UCSD-AML1 (cell line): ENCODE measurements around the gene ARHGAP6.

Experiments
- DNase-seq: peaks from one replicate; lab custom pipeline; 2025; ENCODE audit not compliant: unreplicated experiment; lab: John Stamatoyannopoulos, UW

ARHGAP6 gene, protein sequence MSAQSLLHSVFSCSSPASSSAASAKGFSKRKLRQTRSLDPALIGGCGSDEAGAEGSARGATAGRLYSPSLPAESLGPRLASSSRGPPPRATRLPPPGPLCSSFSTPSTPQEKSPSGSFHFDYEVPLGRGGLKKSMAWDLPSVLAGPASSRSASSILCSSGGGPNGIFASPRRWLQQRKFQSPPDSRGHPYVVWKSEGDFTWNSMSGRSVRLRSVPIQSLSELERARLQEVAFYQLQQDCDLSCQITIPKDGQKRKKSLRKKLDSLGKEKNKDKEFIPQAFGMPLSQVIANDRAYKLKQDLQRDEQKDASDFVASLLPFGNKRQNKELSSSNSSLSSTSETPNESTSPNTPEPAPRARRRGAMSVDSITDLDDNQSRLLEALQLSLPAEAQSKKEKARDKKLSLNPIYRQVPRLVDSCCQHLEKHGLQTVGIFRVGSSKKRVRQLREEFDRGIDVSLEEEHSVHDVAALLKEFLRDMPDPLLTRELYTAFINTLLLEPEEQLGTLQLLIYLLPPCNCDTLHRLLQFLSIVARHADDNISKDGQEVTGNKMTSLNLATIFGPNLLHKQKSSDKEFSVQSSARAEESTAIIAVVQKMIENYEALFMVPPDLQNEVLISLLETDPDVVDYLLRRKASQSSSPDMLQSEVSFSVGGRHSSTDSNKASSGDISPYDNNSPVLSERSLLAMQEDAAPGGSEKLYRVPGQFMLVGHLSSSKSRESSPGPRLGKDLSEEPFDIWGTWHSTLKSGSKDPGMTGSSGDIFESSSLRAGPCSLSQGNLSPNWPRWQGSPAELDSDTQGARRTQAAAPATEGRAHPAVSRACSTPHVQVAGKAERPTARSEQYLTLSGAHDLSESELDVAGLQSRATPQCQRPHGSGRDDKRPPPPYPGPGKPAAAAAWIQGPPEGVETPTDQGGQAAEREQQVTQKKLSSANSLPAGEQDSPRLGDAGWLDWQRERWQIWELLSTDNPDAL (N-terminal part only)

DNA sequence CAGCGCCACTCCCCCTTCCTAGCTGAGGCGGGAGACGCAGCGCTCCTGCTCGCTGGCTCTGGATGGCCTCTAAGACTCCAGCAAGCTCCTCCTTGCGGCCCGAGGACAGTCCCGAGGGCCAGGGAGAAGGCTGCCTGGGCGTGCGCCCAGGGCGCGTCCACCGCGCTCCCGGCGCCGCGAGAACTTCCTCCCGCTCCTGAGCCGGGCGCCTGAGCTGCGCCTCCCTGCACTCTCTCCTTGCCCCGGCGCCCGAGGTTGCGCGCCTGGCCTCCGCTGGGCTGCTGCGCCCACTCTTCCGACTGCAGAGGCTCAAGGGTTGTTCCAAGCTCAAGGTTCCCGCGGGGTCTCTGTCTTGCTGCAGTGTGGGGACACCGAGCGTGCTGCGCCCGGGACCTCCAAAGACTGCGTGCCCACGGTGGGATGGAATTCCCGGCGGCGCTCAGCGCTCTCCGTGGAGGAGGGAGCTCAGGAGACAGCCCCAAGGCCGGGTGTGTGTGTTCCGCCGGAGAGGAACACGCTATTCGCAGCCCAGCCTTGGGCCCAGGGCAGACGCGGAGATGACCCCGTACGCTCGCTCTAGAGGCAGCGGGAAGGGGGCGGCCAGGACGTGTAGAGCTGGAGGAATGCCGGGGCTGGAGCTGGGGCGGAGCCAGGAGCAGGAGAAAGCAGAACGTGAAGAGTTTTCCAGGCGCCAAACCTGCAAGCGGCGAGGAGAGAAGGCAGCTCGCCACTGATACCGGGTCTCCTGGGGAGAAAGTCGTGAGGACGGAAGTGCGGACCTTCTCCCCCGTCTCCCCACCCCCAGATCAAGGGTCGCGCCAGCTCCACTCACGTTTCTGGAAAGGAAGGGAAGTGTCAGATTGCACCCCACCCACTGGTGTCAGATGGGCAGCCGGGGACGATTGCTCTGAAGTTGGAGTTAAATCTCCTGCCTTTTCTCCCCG lies at the start of gene ARHGAP6:
Gene ARHGAP6, minus strand, starts transcription at position 753 of the 944 bp plus-strand sequence. CDS start 1,092 bp downstream, outside the sequence.
- DNase-seq: no peak

DNA sequence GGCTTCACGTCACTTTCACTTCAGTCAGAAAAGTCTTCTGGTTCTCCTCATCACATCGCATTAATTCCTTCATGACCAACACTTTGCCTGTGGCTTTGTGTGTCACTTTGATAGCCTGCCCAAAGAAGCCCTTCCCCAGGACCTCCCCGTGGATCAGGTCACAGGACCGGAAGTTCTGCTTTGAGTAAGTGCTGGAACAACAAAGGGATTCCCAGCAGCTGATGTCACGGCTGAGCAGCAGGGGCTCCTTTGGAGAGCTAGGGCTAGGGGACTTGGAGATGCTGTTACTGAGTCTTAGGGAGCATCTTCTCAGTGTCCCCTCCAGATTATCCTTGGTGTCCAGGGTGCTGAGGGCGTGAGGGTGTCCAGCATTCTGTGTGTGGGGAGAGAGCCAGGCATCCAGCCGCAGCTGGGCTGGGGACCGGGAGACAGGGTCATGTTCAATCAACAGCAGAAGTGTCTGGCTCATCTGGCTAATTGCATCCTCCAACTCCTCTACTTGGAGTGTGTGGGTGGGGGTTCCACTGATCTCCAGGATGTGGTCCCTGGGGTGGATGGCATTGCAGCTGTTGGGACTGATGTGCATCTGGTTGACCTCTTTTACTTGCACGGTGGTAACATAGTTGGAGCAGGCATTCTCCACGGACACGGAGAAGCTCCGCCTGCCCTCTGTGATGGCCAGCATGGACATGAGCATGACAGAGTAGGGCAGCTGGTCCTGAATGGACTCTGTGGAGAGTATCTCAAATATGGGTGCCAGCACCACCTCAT lies 39.2 kb upstream of the ARHGAP6 start:
- no peak for DNase-seq

DNA sequence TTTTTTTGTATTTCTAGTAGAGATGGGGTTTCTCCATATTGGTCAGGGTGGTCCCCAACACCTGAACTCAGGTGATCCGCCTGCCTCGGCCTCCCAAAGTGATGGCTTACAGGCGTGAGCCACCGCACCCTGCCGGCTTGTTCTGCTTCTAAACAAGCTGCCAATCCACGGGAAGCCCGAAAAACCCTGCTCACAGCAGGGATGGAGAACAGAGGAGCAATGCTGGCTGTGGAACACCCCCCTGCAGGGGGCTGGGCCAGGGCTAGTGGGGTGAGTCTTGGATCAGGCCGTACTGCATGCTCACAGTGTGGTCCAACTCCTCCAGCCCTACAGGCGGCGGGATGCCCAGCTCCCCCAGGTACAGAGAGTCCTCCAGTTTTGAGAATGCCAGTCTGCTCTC lies 38.1 kb upstream of the ARHGAP6 start:
- no peak for DNase-seq

DNA sequence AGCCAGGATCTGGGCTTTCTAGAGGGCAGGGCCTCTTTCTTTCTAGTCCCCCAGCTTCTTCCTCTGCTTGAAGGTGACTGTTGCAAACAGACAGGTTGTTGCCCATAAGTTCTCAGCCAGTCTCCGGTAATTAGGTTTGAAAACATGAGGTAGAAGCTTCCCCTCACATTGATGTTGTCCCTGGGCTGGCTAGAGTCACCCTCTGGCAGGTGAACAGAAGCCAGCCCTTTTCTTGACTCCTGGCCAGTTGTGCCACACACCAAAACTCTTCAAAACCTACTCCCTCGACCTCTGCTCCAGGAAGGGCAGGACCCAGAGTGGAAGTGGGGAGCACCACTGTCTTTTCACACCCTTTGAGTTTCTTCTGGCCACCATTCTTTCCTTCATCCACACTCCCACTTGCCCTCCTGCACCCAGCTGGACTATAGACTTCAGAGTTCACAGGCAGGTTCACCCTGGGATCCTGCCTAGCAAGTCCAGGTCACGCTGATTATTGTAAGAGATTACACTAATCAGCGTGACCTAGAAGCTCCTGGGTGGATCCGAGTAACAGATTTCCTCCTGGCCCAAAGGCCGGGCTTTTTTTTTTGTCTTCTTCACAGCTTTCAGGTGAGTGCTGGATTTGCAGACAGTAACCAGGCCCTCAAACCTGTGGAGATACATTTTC lies 37.4 kb upstream of the ARHGAP6 start:
- DNase-seq: no peak

DNA sequence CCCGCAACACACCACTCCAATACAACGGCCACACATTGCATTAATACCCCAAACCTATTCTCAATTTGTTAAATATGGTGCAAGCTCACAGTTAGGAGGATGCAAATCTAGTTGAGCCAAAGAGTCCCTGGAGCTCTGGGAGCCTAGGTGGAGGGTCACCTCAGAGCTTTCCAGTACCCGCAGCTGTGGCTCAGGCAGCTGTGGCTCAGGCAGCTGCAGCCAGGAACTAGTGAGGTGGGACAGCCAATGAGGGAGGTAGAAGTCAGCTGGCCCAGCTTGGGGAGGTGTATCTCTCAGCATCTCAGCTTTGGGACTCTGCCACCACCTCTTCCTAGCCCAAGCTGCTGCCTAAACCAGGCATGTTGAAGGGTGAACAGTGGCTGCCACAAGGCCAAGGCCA lies 36.7 kb upstream of the ARHGAP6 start:
- DNase-seq: no peak

DNA sequence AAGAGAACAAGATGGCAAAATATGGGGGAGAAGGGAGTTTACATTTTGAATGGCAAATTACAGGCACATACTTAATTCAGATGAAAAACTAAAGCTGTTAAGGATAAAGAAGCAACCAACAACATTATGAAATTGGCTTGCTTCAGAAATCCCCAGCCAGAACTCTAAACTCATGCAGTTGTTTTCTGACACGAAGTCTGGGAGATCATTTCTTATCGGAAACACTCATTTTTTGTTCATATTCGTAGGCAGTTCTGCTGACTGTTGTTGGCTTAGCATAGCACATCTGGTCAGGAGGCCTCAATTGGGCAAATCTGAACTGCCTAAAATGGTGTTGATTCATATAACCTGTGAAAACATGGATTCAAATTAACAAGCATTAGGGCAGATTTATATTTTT lies 33.0 kb upstream of the ARHGAP6 start:
- no peak for DNase-seq

DNA sequence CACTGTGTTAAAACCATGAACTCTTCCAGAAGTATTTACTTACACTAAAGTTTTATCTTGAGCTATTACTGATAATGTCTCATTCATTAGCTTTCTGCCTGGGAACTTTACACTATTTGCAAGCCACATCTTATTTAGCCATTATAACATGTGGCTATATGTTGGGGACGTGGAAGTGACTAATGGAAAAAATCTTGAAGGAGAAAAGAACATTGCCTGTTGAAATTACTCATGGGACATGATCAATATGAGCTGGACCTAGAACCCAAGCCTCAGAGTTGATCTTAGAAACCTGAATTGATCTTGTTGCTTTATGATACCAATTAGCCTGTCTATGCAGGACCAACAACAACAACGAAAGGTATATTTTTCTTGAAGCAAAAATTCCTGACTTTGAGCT lies 22.5 kb upstream of the ARHGAP6 start:
- DNase-seq: no peak

DNA sequence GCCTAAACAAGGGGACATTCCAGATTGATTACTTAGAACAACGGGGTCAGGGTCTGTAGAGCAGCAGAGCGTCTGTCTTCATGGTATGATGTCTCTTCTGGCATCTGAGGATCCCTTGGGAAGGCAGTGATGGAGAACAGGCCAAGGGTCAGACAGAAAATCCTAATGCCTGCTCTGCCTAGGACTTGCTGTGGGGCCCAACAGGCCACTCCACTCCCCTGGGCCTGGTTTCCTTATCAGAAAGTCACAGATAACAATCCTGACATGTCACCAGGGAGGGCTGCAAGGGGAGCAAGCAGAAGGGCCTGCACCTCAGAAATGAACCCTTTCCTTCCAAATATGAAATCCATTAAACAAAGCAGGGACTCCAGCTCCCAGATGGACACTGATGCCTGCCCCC lies 21.4 kb upstream of the ARHGAP6 start:
- DNase-seq: no peak

DNA sequence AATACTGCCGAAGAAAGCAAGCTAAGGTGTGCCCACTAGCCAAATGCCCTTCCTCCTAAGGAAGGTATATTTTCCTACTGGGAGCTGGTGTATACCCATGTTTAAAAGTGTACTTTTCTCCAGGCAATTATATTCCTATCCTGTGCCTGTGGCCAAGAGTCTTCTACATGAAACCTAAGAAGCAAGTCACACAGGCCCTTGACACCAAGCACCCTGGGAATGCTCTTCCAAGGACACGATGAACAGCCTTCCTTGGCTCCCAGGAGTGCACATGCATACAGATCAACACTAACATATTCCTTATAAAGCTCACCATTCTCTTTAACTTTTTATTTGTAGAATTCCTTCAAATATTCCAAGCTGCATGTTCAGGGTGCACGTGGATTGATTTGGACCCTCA lies 17.3 kb upstream of the ARHGAP6 start:
- no peak for DNase-seq

DNA sequence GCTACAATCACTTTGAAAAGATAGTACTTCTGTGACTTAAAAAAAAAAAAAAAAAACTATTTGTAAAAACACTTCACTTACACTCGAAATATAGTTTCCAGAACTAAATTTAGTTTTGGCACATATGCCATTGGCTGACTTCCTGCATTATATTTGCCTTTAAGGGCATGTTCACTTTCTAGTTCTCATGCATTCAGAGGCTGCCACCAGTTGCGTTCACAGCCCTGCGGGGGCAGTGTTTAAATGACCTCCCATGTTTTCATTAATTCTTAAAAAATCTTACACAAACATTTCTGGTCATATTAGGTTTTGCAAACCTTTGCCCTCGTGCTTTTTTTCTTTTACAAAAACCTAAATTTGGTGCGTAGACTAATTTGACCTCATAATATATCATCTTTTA lies 12.4 kb upstream of the ARHGAP6 start:
- DNase-seq: no peak

DNA sequence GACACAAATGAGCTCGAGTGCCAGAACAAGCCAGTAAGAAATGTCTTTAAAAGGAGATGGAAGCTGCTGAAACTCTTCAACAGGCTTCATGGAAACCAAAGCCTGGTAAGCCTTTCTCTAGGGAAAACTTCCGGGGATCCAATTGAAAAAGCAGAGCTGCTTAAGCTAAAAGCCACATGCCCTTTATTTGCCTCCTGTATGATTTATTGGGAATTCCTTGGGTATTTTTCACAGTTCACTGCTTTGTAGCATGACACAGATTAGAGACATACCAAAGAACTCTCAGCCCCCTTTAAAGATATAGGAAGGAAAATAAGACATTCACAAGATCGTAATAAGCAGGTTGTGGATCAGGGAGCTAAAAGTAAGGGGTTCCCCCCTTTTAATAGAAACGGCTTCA lies 6.5 kb upstream of the ARHGAP6 start:
- no peak for DNase-seq

DNA sequence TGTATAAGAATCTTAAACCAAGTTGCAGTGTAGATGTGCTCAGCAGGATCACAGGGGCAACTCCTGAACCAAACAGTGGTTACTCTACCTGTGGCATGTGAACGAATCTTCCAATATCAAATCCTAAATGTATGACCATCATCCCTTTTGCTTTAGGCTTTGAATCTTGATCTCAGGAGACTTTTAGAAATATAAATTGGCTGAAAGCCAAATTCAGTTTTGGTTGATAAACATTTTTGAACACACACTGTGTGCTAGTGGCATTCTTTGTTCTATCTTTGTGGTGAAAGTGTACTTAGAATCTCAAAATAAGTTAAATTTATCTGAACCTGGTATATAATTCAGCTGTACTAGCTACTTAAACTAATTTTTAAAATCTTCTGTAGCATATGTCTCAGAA lies 4.6 kb upstream of the ARHGAP6 start:
- DNase-seq: no peak

DNA sequence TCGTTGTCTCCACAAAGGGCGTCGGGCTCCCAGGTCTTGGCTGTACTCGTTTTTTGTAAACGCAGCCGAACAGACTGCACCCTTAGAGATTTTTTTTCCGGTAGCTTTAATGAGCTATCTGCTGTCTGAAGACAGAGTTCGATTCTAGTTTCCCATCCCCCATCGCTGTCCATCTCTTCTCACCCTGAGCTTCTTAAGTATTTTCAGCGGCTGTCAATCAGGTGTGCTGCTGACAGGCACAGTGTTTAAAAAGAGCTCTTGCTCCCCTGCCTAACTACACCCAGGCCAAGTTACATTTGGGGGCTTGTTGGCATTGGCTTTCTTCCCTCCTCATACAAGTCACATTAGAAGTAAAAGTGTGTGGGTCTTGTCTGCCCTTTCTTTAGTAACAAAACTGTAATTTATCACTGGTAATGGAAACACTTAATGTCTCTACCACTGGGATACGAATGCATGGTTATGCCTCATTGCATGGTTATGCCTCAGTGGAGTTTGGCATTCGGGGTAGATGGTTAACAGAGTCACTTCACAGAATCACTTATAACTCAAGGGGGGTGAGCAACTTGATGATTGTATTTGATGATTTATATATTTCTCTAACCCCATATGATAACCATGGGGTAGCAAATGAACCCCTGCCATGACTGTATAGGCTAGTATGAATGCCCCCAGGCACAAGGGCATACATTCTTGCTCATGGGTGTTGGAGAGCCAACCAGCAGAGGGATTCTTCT lies 1.4 kb upstream of the ARHGAP6 start:
- no peak for DNase-seq

DNA sequence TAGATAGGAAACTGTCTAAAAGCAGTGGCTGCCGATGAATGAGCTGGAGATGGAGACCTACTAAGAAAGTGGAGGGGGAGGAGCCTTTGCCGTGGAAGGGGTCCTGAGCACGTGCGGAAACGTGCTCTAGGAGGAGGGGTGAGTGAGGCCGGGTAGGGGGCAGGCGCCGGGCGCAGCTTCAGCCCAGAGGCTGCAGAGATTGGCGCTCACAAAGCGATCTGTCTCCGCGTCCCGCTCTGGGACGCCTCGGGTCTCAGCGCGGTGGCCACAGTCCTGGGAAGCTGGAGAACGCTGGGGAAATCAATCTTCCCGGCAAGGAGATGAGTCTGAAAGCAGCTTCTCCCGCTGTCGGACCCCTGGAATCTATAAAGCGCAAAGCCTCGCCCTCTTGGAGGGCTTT lies 444 bp upstream of the ARHGAP6 start:
- no peak for DNase-seq

DNA sequence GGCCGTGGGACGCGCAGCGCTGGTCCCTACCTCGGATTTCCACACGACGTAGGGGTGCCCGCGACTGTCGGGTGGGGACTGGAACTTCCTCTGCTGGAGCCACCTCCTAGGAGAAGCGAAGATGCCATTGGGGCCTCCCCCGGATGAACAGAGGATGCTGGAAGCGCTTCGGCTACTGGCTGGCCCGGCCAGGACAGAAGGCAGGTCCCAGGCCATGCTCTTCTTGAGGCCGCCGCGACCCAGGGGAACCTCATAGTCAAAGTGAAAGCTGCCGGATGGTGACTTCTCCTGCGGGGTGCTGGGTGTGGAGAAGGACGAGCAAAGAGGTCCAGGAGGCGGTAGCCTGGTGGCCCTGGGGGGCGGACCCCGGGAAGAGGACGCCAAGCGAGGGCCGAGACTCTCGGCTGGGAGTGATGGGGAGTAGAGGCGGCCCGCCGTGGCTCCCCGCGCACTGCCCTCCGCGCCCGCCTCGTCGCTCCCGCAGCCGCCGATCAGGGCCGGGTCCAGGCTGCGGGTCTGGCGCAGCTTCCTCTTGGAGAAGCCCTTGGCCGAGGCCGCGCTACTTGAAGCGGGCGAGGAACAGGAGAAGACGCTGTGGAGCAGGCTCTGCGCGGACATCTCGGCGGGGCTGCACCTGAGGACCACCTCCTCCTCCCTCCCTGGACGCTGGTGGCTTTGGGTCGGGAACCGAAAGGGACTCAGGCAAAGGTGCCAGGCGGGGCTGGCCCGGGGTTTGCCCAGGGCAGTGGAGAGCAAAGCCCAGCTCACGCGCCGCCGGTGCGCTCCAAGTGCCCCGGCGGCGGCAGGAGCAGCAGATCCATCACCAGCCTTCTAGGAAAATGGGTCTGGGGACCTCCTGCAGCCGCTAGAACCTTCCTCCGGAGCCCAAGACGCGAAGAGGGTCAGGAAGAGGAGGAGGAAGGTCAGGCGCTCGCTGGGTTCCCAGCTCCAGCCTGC lies 1.2 kb downstream of the ARHGAP6 start:
- DNase-seq: no peak

DNA sequence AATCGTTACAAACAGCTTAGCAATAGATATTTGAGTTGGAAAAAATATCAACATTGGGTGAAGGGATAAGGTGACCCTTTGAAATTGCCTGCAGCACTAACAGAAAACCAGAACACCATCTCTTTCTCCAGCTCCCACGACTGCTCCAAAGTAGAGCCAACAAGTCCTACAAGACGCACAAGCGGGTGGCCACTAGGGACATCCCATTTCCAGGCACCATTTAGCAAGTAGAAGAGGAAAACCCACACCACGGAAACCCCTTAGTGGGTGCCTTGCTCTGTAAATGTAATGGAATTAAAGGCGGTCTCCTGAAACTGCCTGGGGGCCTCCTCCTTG lies 1.9 kb downstream of the ARHGAP6 start:
- DNase-seq: no peak

DNA sequence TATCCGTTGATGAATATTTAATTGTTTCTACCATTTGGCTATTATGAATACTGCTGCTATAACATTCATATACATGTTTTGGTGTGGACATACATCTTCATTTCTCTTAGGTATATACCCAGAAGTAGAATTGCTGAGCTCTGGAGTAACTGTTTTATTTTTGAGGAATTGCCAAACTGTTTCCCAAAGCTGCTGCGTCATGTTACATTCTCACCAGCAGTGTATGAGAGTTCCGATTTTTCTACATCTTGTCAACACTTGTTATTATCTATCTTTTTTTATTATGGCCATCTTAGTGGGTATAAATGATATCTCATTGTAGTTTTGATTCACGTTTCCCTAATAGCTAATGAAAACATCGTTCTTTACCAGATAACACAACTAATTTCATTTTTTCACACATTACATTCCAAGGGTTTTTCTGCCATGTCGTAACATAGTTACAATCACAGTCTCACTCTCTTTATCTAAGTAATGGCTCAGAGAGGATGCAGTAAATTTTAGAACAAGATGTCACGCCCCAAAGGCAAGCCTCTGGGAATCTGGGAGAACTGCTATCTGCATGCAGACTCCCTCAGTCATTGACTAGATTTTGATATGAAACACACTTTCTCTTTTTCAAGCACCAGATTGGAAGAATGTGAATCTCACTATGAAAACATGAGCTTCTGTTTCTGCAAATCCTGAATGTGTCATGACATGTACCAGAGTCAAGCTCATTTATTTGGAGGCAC lies 10.3 kb downstream of the ARHGAP6 start:
- no peak for DNase-seq
